SU-DHL-6 (cell line): ENCODE measurements around the gene SLC6A3.

Experiments used
- H2AFZ ChIP-seq: fragments of 200-600 bp; sonication (generic); 2 replicates; pipeline ENCODE4 v1.6.1; 2014; ENCODE audit warnings: low read depth, mild to moderate bottlenecking, moderate library complexity, mixed read lengths, antibody characterized with exemption, low read length; ENCODE audit not compliant: severe bottlenecking
- H3F3A ChIP-seq: fragments of 200-600 bp; shearing (Covaris generic); 2 replicates; pipeline ENCODE4 v1.6.0; 2016; ENCODE audit warnings: antibody characterized with exemption, mild to moderate bottlenecking; ENCODE audit not compliant: insufficient read depth
- H3K27ac ChIP-seq: fragments of 200-600 bp; sonication (generic); 2 replicates; pipeline ENCODE4 v1.5.1; 2016; ENCODE audit warnings: low read depth, mild to moderate bottlenecking, low read length, moderate library complexity, mixed read lengths
- H3K27me3 ChIP-seq: fragments of 200-600 bp; sonication (generic), shearing (Covaris generic); 2 replicates; pipeline ENCODE4 v1.6.0; 2014; ENCODE audit warnings: mild to moderate bottlenecking, low read length
- H3K36me3 ChIP-seq: fragments of 200-600 bp; sonication (generic); 2 replicates; pipeline ENCODE4 v1.6.1; 2014; ENCODE audit warnings: mild to moderate bottlenecking, low read length, mixed read lengths
- H3K4me2 ChIP-seq: fragments of 300-600, 200-600 bp; shearing (Covaris generic), sonication (generic); 2 replicates; pipeline ENCODE4 v1.6.0; 2014; ENCODE audit warnings: low read length, low read depth, mild to moderate bottlenecking; ENCODE audit not compliant: poor library complexity, severe bottlenecking
- H3K4me3 ChIP-seq: fragments of 200-600 bp; sonication (generic); 2 replicates; pipeline ENCODE4 v1.5.1; 2014; ENCODE audit warnings: antibody characterized with exemption, low read length, mild to moderate bottlenecking, mixed read lengths; ENCODE audit not compliant: insufficient read depth, poor library complexity, severe bottlenecking
- H3K79me2 ChIP-seq: fragments of 200-600 bp; sonication (generic); 2 replicates; pipeline ENCODE4 v1.6.1; 2014; ENCODE audit warnings: mild to moderate bottlenecking, low read length, moderate library complexity; ENCODE audit not compliant: insufficient read depth
- H3K9ac ChIP-seq: fragments of 200-600 bp; sonication (generic); 2 replicates; pipeline ENCODE4 v1.7.0; 2014; ENCODE audit warnings: mild to moderate bottlenecking, low read length
- H3K9me2 ChIP-seq: fragments of 200-600 bp; sonication (generic); replicated peaks from 2 replicates; pipeline ENCODE4 v1.6.1; 2014; ENCODE audit warnings: low read length; ENCODE audit not compliant: insufficient read depth
- H3K9me3 ChIP-seq: fragments of 200-600 bp; sonication (generic); 2 replicates; pipeline ENCODE4 v1.6.1; 2014; ENCODE audit warnings: low read length, mixed read lengths; ENCODE audit not compliant: insufficient read depth
- H4K20me1 ChIP-seq: fragments of 200-600 bp; sonication (generic); 2 replicates; pipeline ENCODE4 v1.6.1; 2014; ENCODE audit warnings: low read depth, mild to moderate bottlenecking, antibody characterized with exemption, low read length, moderate library complexity, mixed read lengths
- CTCF ChIP-seq: fragments of 200-600 bp; sonication (generic); IDR thresholded peaks from one replicate; pipeline ENCODE4 v1.5.1; 2017; ENCODE audit warnings: antibody characterized with exemption, mild to moderate bottlenecking, low read length, moderate library complexity; ENCODE audit not compliant: insufficient read depth, poor library complexity, severe bottlenecking
- EZH2phosphoT487 ChIP-seq: fragments of 200-600 bp; sonication (generic), shearing (Covaris generic); conservative IDR thresholded peaks from 2 replicates; pipeline ENCODE4 v1.6.1; 2018; ENCODE audit warnings: mild to moderate bottlenecking, antibody characterized with exemption, low read length, moderate library complexity, mixed read lengths

SLC6A3 gene

GRCh38 chr5:1480217-1480616 lies 35.0 kb upstream of the SLC6A3 start:
- Histone ChIP-seq H3K9ac (peak overlapping the region; percentile 20; the same call in 1 of the 2 replicates), H4K20me1 (no peaks in the 10 kb centered on the region), H3K9me3 (no peaks in the 10 kb centered on the region), H3K9me2 (no peaks in the 10 kb centered on the region), H3K36me3 (0 out of 2 replicates have a peak, but pooled peaks cover 2% of the 10 kb centered on the region), H2AFZ (no peak overlapping the region), H3K4me2 (no peak overlapping the region), H3K27ac (peak overlapping the region; percentile 61), H3K79me2 (no peaks in the 10 kb centered on the region), H3K4me3 (no peak overlapping the region), H3F3A (no peaks in the 10 kb centered on the region), H3K27me3 (no peaks in the 10 kb centered on the region)
- TF ChIP-seq EZH2phosphoT487, result no peak
- no peak for TF ChIP-seq CTCF

DNA sequence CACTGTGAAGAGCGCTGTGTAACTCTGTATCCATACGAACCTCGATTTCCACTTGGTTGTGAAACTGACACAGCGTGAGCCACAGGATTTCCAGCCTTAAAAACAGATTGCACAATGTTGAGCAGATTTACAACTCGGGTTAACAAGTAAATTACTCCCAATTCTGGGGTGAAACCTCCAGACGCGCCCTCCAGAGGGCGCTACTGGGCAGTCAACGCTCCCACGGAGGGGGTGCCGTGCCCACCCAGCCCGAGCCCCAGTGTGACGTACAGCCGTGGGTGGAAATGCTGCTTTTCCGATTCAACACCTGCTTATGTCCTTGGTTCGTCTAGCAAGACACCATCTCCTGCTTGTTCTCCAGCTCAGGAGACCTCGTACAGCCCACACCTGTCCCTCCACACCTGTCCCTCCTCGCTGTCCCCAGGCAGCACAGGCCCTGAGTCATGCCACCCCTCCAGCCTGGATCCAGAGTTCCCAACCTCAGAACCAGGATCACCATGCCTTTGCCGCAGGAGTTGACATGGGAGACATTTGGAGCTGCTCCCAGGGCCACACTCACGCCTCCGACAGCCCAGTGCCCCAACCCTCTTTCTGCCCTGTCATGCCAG lies 34.4 kb upstream of the SLC6A3 start:
- H3K9ac ChIP-seq, result peak overlapping the region; percentile 20; the same call in 1 of the 2 replicates
- H3K79me2 ChIP-seq, result no peaks in the 10 kb centered on the region
- H3K27ac ChIP-seq, result peak overlapping the region; percentile 61
- no peak overlapping the region for H2AFZ ChIP-seq
- 0 out of 2 replicates have a peak, but pooled peaks cover 2% of the 10 kb centered on the region for H3K36me3 ChIP-seq
- no peaks in the 10 kb centered on the region for H4K20me1 ChIP-seq
- H3F3A ChIP-seq, result no peaks in the 10 kb centered on the region
- peak; percentile 80 for TF ChIP-seq CTCF
- no peak for TF ChIP-seq EZH2phosphoT487
- H3K9me3 ChIP-seq, result no peaks in the 10 kb centered on the region
- H3K9me2 ChIP-seq, result no peaks in the 10 kb centered on the region
- H3K27me3 ChIP-seq, result no peaks in the 10 kb centered on the region
- no peak overlapping the region for H3K4me3 ChIP-seq
- no peak overlapping the region for H3K4me2 ChIP-seq

DNA sequence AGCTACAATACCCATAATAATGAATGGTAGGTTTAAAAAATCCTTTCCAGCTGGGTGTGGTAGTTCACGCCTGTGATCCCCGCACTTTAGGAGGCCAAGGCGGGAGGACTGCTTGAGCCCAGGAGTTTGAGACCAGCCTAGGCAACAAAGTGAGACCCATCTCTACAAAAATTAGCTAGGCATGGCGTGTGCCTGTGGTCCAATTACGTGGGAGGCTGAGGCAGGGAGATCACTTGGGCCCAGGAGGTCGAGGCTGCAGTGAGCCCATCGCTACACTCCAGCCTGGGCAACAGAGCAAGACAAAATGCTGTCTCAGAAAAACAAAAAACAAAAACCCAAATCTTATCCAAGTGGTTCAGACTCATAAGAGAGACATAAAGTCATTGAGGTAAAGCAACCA lies 33.8 kb upstream of the SLC6A3 start:
- no peak overlapping the region for H3K4me2 ChIP-seq
- H3K4me3 ChIP-seq, result no peak overlapping the region
- TF ChIP-seq CTCF (no peak), EZH2phosphoT487 (no peak)
- no peak overlapping the region for H2AFZ ChIP-seq
- no peaks in the 10 kb centered on the region for H3F3A ChIP-seq
- 0 out of 2 replicates have a peak, but pooled peaks cover 2% of the 10 kb centered on the region for H3K36me3 ChIP-seq
- no peak overlapping the region for H3K9ac ChIP-seq
- no peaks in the 10 kb centered on the region for H3K27me3 ChIP-seq
- H3K27ac ChIP-seq, result no peak overlapping the region
- no peaks in the 10 kb centered on the region for H3K79me2 ChIP-seq
- H3K9me2 ChIP-seq, result no peaks in the 10 kb centered on the region
- H3K9me3 ChIP-seq, result no peaks in the 10 kb centered on the region
- H4K20me1 ChIP-seq, result no peaks in the 10 kb centered on the region
